ENCODE data around the gene POLR3K.
"Not testable (repeated sequence)": the region's sequence is repeated elsewhere in the genome, so short reads cannot be mapped to it uniquely, and the experiment has no call there.

Gene POLR3K

DNA sequence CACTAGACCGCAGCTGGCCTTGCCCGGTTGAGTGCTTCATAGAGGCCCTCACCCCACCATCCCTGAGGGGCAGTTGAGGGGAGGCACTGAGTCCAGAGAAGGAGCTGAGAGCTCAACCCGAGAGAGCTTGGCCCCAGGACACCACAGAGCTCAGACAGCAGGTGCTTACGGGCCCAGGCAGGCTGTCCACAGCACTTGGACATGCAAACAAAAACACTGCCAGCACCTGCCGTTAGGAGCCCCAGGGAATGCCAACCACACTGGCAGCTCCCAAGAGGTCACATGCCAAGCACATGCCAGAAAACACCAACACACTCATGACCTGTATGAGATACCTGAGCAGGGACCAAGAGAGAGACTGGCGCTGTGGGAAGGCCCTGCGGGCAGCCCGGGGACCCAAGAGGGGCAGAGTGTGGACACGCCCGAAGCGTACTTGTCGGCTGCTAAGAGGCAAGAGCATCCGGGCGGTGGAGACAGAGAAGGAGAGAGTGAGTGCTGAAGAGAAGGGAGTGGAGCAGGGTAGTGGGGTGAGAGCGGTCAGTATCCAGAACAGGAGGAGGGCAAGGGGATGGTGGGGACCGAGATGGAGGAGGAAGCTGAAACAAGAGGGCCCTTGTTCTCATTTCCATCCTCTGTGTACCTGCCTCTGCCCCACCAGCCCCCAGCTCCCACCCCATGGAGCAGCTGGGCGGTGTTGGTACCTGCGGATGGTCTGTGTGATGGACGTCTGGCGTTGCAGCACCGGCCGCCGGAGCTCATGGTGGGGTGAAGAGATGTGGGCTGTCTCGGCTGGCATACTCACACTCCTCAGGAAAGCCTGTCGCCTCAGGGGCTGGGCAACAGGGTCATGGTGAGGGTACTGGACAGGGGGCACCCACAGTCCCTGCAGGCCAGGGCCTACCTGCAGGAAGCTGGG is 10.8 kb upstream of the POLR3K start:
- peak; percentile 46 for DNase-seq

DNA sequence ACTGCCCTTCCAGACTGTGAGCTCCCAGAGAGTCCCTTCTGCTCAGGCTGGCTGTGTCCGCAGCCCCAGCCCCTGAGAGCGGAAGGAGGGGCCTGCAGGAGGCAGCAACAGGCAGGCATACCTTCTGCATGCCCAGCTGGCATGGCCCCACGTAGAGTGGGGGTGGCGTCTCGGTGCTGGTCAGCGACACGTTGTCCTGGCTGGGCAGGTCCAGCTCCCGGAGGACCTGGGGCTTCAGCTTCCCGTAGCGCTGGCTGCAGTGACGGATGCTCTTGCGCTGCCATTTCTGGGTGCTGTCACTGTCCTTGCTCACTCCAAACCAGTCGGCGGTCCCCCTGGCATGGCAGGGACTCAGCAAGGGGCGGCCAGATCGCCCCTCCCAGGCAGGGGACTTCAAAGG is 10.1 kb upstream of the POLR3K start:
- DNase-seq = no peak

DNA sequence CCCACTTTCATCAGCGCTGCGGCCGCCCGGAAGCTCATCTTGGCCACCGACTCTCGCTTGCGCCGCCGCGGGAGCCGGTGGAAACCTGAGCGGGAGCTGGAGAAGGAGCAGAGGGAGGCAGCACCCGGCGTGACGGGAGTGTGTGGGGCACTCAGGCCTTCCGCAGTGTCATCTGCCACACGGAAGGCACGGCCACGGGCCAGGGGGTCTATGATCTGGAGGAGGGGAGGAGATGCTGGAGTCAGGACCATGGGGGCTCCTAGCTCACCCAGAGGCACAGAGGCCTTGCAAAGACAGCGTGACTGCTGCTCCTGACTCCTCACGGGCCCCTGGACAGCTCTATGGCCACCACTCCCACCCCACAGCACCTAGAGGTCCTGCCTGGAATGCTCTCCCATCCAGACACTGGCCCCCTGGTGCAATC is 9.6 kb upstream of the POLR3K start:
- DNase-seq = no peak

DNA sequence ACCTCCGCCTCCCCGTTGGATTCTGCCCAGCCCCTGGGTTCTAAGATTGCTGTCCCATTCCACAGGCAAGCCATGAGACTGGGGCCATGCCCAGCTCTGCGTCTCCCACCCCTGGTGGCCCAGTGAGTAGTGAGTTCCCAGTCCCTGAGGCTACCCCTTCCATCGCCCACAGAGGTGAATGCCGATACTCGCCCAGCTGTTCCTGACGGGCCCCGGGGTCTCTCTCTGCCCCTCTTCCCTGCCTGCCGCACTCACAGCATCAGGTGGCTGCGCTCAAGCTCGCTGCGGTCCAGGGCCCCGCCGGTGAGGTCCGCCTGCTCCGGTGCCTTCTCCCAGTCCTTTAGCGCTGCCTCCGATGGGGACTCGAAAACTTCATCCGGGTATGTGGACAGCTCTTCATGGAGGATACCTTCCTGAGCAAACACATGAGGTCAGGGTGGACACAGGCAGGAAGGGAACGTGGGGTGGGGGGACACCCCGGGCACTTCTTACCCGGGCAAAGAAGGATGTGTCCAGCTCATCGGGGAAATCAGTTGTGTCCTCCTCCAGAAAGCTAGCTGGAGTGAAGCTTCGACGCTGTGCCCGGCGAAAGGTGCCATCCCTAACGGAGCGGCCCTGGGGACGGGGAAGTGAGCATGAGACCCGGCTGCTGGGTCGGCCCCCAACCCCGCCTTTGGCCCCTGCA is 9.0 kb upstream of the POLR3K start:
- no peak for DNase-seq

DNA sequence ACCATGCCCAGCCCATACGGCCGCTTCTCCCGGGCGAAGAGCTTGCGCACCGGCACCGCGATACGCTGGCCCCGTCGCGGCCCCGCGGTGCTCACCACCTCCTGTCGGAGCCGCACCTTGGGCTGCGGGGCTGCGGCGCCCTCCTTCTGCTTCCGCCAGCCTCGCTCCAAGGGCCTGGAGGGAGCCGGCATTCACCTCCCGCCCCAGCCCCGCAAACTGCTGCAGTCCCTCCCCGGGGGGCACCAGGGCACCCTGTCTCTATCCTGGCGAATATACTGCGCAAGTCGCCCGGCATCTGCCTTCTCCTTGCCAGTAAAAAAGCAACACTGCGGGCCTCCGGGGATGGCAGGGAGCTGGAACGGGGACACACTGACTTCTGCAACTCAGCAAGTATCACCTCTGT is 8.5 kb upstream of the POLR3K start:
- no peak for DNase-seq

DNA sequence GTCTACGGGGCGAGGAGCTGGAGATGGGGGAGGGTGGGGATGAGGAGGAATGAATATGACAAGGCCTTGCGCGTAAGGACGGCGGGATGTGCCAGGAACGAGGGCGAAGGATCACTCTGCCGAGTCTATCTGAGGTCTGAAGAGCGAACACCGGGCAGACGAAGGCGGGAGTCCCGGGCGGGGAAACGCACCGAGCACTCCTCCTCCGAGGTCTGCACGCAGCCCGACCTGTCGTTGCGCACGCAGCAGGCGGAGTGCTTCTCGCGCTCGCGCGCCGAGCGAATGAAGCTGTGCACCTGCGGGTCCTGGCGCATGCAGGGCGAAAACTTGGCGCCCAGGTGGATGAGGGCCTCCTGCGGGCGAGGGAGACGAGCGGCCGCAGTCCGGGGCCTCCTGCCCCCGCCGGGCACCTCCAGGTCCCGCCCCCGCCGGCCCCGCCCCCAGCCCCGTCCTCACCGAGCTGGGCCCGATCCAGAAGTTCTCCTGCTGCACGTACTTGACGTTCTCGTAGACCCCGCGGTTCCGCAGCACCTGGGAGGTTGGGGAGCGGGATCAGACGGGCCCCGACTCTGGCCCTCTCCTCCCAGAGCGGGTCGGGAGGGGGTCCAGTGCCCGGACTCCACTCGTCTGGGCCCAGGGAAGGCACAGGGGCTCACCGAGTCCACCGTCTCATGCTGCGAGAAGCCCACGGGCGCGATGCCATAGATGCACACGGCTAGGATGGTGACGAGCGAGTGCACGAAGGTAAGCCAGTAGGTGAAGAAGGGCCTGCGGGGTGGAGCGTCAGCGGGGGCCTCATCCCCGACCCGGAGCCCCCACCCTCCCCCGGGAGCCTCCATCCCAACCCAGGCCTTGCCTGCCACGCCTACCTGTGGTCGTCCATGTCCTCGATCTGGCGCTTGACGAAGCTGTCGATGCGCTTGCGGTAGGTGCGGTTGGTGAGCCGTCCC is 7.8 kb upstream of the POLR3K start:
- no peak for DNase-seq

DNA sequence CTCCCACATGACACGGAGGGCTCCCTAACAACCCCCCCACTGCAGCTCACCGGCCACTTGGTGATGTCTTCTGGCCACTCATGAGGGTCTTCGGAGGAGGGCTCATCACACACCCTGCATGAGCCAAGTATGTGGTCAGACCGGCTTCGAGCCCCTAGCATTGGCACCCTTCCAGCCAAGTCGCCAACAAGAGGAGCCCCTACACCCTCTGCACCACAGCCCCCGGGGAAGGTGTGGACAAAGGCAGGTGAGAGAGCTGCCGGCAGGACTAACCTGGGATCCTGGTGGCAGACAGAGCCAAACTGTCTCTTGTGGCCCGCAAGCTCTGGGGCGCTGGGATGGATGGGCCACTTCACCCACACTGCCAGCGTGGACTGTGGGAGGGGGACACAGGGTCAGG is 6.8 kb upstream of the POLR3K start:
- DNase-seq = no peak

DNA sequence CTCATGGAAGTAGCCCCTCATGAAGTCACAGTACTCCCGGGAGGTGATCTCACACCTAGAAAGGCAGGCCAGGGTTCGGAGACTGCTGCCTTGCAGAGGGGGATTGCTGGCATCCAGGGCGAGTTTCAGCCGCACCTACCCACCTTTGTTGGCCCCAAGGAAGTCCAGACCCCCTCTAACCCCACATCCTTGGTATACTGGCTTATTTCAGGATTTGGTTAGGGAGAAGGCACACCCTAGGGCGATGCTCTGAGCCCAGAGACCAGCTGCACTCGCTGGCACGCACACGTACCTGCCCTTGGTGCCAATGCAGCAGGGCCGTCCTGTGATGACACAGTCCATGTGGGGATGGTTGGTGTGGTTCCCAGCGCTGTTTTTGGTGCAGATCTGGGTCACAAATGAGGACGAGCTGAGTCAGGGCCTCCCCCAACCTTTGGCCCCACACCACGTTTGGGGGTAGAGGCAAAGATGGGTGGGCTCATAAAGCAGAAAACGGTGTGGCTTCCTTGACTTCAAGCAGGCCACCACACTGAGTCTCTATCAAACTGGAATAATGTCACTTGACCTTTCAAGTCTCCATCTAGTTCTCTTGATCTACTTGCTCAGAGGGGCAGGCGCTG is 6.1 kb upstream of the POLR3K start:
- no peak for DNase-seq

DNA sequence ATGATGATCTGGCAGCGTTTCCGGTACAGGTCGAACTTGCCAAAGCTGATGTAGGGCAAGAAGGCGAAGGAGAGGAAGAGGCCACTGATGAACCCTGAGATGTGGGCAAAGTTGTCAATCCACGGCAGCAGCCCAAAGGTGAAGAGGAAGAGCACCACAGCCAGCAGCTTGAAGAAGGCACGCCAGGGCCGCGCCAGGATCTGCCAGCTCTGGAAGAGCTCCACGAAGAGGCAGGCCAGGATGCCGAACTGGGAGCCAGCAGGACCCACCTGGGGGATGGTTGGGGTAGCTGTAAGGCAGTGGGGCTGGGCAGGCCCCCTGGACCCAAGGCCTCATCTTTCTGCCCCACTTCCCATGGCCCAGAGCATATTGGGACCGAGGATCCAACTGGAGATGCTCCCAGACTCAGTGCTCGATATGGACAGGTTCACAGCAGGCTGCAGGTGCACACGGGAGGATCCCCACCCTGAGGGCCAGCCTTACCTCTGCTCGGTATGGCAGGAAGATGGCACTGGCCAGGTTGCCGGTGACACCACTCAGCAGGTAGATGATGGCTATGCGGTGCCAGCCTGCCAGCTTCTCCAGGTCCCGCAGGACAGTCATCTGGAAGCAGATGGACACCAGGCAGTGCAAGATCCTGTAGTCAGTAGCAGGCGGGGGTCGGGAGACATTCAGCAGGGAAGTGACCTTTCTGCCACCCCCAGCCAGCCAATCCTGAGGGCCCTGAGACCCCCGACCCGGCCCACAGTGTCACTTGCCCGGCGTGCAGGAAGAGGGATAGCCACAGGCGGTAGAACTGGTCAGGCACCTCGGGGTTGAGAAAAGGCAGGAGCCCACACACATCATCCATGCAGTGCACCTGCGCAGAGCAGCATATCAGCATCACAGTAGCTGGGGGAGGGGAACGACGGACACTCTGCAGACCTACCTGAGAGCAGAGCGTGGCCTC is 5.4 kb upstream of the POLR3K start:
- no peak for DNase-seq

DNA sequence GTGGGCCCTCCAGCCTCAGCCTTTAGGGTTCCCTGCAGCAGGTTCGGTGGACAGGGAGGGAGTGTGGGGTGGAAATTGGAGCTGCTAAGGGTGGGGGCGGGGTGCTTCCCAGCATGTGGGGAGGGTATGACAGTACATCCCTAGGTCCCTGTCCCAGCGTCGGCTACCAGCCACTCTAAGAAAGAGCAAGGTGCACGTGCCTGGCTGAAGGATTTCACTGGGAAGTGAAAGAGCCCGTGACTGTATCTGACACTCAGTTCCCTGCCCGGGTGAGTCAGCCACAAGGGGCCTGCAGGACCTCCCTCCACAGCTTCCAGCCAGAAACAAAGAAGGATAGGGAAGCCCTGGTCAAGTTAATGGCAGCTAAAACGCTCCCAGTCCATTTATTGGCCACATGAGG is 4.3 kb upstream of the POLR3K start:
- no peak for DNase-seq

DNA sequence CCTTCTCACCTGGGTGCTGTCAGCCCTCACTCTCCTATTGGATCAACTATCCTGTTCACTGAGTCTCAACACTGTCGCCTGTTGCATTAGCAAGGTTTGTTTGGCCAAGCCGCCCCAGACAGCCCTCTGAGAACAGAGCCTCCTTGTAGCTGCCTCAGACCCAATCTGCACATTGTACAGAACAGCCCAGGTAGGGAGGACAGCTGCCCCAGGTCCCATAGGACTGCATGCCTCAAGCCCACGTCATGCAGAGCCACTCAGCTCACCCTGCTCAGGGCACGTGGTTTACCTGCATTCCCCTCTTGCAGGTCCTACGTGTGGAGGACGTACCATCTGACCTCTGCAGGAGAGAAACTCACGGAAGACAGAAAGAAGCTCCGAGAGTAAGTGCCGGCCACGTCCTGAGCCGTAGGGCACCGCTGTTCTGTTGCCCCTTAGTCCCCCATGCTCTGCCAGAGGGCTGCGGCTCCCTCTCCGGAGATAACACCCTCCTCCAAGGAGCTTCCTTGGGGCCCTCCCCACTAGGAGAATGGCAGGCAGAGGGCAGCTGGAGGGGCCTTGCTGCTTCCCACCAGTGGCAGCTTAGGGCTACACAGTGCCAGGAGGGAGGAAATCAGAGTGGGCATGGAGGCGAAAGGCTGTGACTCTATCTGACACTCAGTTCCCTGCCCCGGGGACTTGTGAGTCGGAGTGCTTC is 3.0 kb upstream of the POLR3K start:
- DNase-seq = no peak

DNA sequence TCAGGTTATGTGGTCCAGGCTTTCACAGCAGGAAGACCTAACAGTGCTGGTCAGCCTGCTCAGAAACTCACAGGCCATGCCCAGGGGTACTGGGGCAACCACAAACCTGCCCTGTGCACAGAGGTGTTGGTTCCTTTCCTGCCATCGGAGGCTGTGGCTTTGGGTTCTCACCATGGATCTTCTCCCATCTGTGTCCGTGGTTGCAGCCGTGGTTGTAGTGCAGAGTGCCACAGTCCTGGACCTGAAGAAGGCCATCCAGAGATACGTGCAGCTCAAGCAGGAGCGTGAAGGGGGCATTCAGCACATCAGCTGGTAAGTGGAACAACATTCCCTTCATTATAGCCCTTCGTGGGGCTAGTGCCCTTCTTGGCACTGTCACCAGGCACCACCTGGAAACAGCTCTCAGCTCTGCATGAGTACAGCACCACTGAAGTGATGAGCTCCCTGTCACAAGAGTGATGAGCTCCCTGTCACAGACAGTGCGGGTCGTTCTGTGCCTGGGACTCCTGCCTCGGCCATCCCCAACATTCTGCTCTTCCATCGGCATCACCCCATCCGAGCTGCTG is 2.2 kb upstream of the POLR3K start:
- DNase-seq = no peak

DNA sequence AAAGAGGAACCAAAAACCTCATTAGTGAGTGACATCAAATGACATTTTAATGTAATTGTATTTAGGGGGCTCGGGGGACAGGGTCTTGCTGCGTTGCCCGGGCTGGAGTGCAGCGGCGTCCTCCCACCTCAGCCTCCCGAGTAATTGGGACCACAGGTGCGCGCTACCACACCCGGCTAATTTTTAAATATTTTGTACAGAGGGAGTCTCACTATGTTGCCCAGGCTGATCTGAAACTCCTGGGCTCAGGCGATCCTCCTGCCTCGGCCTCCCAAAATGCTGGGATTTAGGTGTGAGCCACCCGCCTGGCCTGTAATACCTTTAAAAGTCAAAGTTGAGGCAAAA is 801 bp upstream of the POLR3K start:
- DNase-seq = no peak

DNA sequence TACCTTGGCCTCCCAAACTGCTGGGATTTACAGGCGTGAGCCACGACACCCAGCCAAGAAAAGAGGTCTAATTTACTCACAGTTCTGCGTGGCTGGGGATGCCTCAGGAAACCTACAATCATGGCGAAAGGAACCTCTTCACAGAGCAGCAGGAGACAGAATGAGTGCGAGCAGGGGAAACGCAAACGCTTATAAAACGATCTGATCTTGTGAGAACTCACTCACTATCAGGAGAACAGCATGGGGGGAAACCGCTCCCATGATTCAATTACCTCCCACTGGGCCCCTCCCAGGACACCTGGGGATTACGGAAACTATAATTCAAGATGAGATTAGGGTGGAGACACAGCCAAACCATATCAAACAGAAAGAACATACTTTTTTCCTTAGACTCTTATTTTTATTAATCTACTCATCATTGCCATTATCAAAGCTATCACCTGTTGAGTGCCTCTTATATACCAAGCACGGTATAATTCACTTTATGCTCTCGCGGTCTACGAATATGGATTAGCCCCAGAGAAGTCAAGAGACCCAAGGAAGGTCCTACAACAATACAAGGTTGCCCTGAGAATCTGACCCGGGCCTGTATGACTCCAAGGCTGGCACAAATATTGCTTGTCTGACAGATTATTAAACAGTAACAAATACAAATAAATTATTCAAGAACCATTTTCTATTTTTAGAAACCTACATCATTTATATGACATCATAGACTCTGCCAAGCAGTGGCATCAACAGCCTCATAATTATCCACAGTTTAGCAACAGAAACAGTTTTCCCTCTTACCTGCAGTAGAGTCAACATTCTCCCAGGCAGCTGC is 2.4 kb downstream of the POLR3K start:
- DNase-seq = no peak

DNA sequence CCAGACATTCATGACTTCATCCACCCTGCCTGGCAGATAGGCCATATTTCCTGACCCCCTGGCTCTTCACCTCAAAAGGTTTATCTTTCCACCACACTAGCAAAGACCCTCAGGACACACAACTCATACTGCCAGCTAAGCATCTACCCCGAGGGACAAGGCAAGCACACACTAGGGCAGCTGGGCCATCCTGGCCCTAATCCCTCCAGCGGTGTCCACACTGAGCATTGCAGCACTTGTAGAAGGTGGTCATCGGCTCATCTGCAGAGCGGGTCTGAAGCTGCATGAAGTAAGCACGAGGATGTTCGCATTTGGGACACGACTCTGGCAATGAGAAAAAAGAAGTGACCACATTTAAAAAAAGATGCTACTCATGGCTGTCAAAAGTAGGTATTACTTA is 6.2 kb downstream of the POLR3K start:
- no peak for DNase-seq

DNA sequence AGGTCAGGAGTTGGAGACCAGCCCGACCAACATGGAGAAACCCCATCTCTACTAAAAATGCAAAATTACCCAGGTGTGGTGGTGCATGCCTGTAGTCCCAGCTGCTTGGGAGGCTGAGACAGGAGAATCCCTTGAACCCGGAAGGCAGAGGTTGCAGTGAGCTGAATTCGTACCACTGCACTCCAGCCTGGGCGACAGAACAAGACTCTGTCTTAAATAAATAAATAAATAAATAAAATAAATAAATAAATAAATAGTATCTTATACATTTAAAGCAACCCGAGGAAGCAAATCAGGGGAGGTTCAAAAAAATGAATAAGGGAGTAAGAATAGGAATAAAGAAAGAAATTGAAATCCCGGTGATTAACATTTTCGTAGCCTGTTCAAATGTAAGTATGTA is 6.9 kb downstream of the POLR3K start:
- not testable (repeated sequence) for DNase-seq

DNA sequence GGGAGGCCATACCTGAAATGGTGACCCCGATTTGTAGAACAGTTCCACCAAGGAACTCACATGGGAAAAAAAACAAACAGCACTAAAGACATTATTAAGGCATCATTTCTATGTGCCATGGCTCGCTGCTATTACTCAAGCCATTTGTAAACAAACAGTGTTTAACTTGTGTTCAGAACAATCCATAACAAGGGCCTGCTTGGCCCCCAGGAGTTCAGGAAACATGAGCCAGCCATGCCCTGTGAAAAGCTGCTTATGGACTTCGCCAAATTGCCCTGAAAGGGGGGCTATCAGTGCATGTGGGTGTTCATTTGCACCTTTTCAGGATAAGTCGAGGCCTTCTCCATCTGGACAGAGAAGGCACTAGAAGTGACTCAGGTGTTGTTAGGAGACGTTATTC is 8.0 kb downstream of the POLR3K start:
- DNase-seq = no peak

DNA sequence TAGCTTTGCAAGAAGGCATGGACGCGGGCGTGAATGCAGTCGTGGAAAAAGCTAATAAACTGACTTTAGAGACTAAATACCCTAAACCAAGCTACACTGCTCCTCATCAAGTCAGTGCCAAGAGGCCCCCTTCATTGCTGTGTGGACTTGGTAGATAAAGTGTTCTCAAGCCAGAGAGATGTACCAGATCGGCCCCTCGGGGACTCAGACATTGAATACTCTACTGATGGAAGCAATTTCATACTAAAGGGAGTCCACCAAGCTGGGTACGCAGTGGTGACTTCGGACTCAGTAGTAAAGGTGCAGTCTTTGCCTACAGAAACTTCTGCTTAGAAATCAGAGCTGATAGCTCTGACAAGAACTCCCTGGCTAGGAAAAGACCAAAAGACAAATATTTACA is 8.8 kb downstream of the POLR3K start:
- DNase-seq = no peak

DNA sequence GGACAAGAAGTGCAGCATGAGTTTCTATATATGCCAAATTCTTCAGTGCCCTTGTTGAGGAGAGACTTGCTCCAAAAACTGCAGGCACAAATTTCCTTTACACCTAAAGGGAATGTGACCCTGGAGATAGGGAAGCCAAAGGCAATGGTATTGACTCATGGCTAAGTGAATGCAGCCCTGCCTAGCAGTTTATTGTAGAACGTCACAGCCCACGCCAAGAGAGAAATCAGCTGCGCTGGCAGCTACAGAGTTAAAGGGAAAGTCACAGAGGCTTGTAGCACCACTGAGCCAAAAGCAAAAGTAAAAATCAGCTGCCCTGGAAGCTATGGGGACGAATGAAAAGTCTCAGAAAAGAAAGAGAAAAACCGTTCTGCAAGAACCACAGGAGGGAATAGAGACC is 10.1 kb downstream of the POLR3K start:
- DNase-seq = no peak

DNA sequence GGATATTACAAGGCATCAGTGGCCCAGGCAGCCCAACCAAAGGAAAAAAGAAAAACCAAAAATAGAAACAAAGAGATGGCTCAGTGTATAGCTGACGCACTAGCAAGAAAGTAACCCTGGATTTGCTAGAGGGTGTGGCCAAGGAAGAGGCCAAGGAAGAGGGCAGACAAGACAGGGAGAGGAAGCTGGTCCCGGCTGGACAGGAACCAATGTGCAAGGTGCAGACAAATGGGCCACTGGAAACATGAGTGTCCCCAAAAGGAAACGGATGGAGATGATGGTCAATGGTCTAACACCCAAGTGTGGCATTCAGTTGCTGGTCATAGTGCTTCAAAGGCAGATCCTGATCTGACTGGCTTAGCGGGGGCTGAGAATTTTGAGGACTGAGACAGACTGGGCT is 10.7 kb downstream of the POLR3K start:
- DNase-seq = no peak
